C4-2B (cell line): ENCODE measurements around the gene FLAD1.

Experiments
- ZFX ChIP-seq: fragments of 450-650 bp; IDR thresholded peaks from 2 replicates; pipeline ENCODE4 v1.6.1; 2017
- TF ChIP-seq, protein P1 (sequence below): fragments of 450-650 bp; conservative IDR thresholded peaks from 2 replicates; pipeline ENCODE4 v1.5.1; 2017; ENCODE audit warnings: mild to moderate bottlenecking

DNA sequence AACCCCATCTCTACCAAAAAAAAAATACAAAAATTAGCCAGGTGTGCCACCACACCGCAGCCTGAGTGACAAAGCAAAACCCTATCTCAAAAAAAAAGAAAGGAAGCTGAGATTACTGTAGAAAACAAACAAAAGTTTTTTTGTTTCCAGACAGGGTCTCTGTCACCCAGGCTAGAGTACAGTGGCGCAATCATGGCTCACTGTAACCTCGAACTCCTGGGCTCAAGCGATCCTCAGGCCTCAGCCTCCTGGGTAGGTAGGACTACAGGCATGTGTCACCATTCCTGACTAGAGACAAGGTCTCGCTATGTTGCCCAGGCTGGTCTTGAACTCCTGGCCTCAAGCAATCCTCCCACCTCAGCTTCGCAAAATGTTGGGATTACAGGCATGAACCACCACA lies 18.8 kb upstream of the FLAD1 start:
- TF ChIP-seq, protein P1, sequence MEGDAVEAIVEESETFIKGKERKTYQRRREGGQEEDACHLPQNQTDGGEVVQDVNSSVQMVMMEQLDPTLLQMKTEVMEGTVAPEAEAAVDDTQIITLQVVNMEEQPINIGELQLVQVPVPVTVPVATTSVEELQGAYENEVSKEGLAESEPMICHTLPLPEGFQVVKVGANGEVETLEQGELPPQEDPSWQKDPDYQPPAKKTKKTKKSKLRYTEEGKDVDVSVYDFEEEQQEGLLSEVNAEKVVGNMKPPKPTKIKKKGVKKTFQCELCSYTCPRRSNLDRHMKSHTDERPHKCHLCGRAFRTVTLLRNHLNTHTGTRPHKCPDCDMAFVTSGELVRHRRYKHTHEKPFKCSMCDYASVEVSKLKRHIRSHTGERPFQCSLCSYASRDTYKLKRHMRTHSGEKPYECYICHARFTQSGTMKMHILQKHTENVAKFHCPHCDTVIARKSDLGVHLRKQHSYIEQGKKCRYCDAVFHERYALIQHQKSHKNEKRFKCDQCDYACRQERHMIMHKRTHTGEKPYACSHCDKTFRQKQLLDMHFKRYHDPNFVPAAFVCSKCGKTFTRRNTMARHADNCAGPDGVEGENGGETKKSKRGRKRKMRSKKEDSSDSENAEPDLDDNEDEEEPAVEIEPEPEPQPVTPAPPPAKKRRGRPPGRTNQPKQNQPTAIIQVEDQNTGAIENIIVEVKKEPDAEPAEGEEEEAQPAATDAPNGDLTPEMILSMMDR = no peak
- TF ChIP-seq ZFX = no peak
